Omental fat pad (tissue), 4 donors: ENCODE data around the gene HLTF. TPM values are rescaled to one million over a fixed set of nuclear protein-coding genes. Genes with fewer than 3 reads are reported as not detected.

ENCODE experiments used
- ATAC-seq: fragments of 150-250 bp; one replicate; pipeline ENCODE4 v1.9.1; 2016; ENCODE audit warnings: mild to moderate bottlenecking, moderate library complexity; ENCODE audit not compliant: low FRiP score
- DNase-seq: peaks from one replicate; pipeline ENCODE4 v3.0.0-alpha.2; 2019; ENCODE audit warnings: low spot score
- total RNA-seq, 4 donors: library from RNA; depleted of rRNA; stranded (reverse); fragments of >200 nt; gene quantifications; one replicate each; pipeline ENCODE4 v1.1.0, GENCODE V29; 2016
- TF ChIP-seq, protein P1 (sequence below), 3 donors: fragments of 450-650 bp; IDR thresholded peaks; one replicate each; pipeline ENCODE4 v1.5.1; 2016 to 2017; ENCODE audit warnings: antibody characterized with exemption in 3 of 3, mild to moderate bottlenecking in 3 of 3, moderate library complexity in 2 of 3

HLTF gene
- total RNA-seq, 4 donors from 2014 or later = 10.2 to 20.5 (median 18.3) TPM

DNA sequence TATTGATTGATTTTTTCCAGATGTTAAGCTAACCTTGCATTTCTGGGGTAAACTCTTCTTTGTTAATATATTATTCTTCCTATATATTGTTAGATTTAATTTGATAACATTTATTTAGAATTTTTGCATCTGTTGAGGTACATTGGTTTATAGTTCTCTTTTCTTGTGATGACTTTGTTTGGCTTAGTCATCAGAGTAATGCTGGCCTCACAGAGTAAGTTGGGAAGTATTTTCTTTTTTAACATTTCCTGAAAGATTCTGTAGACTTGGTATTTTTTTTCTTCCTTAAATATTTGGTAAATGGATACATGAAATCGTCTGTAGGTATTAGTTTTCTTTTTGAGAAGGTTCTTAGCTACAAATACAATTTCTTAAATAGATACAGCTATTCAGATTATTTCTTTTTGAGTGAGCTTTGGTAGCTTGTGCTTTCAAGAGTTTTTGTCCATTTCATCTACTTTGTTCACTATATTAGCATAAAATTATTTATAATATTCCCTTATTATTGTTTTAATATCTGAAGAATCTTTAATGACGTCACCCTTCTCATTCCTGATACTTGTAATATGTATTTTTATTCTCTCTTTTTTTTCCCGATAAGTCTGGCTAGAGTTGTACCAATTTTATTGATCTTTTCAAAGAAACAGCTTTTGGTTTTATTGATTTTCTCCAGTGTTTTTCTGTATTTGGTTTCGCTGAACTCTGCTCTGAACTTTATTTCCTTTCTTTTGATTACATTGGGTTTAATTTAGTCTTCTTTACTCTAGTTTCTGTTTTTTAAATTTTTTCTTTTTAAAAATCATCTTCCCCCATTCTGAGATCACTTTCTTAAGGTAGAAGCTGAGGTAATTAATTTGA lies 36.6 kb upstream of the HLTF start:
- ATAC-seq = no peak
- TF ChIP-seq, protein P1, sequence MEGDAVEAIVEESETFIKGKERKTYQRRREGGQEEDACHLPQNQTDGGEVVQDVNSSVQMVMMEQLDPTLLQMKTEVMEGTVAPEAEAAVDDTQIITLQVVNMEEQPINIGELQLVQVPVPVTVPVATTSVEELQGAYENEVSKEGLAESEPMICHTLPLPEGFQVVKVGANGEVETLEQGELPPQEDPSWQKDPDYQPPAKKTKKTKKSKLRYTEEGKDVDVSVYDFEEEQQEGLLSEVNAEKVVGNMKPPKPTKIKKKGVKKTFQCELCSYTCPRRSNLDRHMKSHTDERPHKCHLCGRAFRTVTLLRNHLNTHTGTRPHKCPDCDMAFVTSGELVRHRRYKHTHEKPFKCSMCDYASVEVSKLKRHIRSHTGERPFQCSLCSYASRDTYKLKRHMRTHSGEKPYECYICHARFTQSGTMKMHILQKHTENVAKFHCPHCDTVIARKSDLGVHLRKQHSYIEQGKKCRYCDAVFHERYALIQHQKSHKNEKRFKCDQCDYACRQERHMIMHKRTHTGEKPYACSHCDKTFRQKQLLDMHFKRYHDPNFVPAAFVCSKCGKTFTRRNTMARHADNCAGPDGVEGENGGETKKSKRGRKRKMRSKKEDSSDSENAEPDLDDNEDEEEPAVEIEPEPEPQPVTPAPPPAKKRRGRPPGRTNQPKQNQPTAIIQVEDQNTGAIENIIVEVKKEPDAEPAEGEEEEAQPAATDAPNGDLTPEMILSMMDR (IDR thresholded peaks at IDR 0.05) = no peak
- no peak for DNase-seq

- TF ChIP-seq, protein P1 (IDR thresholded peaks at IDR 0.05) = no peak
- ATAC-seq (peak; percentile 76), DNase-seq (no peak)
Measured at GRCh38 chr3:149120051-149120972, 34.0 kb upstream of the HLTF start.

DNA sequence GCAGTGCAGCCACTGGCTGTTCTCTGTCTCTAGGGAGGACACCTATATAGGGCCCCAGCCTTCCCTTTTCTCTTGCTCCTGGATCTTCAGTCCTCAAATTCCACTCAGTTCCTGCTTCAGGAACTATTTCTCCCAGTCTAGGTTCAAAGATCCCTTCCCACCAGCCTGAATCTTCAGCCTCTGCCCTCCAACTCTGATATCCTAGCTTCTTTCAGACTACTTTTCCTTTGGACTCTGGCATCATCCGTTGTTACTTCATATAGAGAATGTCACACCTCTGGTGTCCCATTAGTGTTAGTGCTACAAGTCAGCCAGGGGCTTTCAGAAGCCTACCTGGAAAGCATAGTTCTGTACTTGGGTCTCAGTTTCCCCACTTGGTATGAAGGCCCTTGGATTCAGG lies 33.1 kb upstream of the HLTF start:
- DNase-seq (no peak), ATAC-seq (no peak)
- TF ChIP-seq, protein P1 (IDR thresholded peaks at IDR 0.05) = no peak

DNA sequence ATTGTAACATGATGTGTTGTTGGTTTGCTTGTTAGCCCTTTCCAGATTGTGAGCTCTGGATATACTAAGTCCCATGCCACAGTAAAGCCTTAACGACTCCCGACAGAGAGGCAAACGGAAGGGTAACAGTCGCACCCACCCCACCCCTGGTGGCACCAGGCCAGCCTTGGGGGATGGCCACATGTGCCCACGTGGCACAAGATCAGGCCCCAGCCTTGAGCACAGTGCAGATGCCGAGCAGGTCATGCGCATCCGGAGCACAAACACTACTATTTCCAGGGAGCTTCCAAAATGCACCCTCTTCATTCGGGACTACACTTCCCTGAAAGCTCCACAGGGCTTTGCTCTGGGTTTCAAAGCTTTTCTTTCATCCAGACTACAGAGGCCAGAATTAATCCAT lies 32.4 kb upstream of the HLTF start:
- TF ChIP-seq, protein P1 (IDR thresholded peaks at IDR 0.05) = no peak
- ATAC-seq = no peak
- DNase-seq = no peak

GRCh38 chr3:149115114-149115513 lies 28.8 kb upstream of the HLTF start:
- no peak for ATAC-seq
- TF ChIP-seq, protein P1 (IDR thresholded peaks at IDR 0.05) = no peak

GRCh38 chr3:149114458-149114857 lies 28.1 kb upstream of the HLTF start:
- ATAC-seq (no peak), DNase-seq (no peak)
- TF ChIP-seq, protein P1 (IDR thresholded peaks at IDR 0.05) = no peak

More at GRCh38 chr3:149115114-149115513, 28.8 kb upstream of the HLTF start:
- no peak for DNase-seq
